ENCODE results near the gene POSTN. TPM values are rescaled to one million over a fixed set of nuclear protein-coding genes. Genes with fewer than 3 reads are reported as not detected.
"Not testable (repeated sequence)": the region's sequence is repeated elsewhere in the genome, so short reads cannot be mapped to it uniquely, and the experiment has no call there.

Gene POSTN
- total RNA-seq, 1 donor from 2014 or later, result 93.0 TPM

DNA sequence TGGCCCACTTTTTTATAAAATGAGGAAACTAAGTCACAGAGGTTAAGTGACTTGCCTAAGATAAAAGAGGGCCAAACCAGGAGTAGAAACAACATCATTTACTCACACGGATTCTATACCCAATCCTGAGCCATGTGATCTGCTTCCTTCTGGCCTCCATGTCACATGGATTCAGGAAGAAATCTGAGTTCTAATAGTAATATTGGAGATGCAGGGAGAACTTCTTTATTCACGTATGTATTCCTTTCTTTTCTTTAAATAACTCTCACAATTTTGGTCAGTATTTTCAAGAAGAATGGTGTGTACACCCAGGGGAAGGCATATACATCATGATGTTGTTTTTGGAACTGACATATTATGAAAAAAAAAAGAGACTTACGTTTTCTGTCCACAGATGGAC, 1.8 kb downstream of the POSTN start:
- H3K27ac Mint-ChIP-seq (ENCODE audit: unreplicated experiment), result peak overlapping the region; percentile 93
- peak overlapping the region; percentile 86 for H3K4me3 Mint-ChIP-seq
- no peaks in the 10 kb centered on the region for H3K27me3 Mint-ChIP-seq (ENCODE audit: low read depth)
- no peaks in the 10 kb centered on the region for H3K9me3 Mint-ChIP-seq
- peaks cover 55% of the 10 kb centered on the region for H3K4me1 Mint-ChIP-seq
- TF ChIP-seq, protein P1, sequence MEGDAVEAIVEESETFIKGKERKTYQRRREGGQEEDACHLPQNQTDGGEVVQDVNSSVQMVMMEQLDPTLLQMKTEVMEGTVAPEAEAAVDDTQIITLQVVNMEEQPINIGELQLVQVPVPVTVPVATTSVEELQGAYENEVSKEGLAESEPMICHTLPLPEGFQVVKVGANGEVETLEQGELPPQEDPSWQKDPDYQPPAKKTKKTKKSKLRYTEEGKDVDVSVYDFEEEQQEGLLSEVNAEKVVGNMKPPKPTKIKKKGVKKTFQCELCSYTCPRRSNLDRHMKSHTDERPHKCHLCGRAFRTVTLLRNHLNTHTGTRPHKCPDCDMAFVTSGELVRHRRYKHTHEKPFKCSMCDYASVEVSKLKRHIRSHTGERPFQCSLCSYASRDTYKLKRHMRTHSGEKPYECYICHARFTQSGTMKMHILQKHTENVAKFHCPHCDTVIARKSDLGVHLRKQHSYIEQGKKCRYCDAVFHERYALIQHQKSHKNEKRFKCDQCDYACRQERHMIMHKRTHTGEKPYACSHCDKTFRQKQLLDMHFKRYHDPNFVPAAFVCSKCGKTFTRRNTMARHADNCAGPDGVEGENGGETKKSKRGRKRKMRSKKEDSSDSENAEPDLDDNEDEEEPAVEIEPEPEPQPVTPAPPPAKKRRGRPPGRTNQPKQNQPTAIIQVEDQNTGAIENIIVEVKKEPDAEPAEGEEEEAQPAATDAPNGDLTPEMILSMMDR (conservative IDR thresholded peaks at IDR 0.05), result no peak
- no peak for DNase-seq (ENCODE audit: low read depth, low spot score)
- no peaks in the 10 kb centered on the region for H3K36me3 Mint-ChIP-seq (ENCODE audit: low read depth)

DNA sequence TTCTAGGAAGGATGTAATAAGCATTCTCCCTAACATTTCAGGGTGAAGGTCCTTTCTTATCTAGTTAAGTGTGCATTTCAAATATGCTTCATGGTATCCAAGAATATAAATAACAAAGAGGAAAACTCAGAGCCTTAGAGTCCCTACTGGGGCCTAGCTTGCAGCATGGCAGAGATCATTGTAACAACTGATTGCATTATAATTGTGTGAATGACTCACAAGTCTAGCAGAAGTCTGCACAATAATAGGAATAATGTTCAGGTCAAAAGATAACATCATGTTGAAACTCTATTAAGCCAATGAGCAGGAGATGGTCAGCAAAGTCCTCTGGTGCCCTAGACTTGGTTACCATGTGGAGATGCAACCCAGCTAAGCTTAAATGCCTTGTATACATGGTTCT, 3.4 kb downstream of the POSTN start:
- no peak for DNase-seq (ENCODE audit: low read depth, low spot score)
- H3K27me3 Mint-ChIP-seq (ENCODE audit: low read depth), result no peaks in the 10 kb centered on the region
- no peak overlapping the region for H3K27ac Mint-ChIP-seq (ENCODE audit: unreplicated experiment)
- H3K4me3 Mint-ChIP-seq, result peak overlapping the region; percentile 41
- H3K36me3 Mint-ChIP-seq (ENCODE audit: low read depth), result no peaks in the 10 kb centered on the region
- no peaks in the 10 kb centered on the region for H3K9me3 Mint-ChIP-seq
- TF ChIP-seq, protein P1 (conservative IDR thresholded peaks at IDR 0.05), result no peak
- peaks cover 42% of the 10 kb centered on the region for H3K4me1 Mint-ChIP-seq

- Mint-ChIP-seq H3K9me3 (no peaks in the 10 kb centered on the region), H3K36me3 (ENCODE audit: low read depth) (no peaks in the 10 kb centered on the region), H3K4me3 (no peak overlapping the region), H3K27me3 (ENCODE audit: low read depth) (no peaks in the 10 kb centered on the region), H3K4me1 (peaks cover 36% of the 10 kb centered on the region), H3K27ac (ENCODE audit: unreplicated experiment) (no peak overlapping the region)
- TF ChIP-seq, protein P1 (conservative IDR thresholded peaks at IDR 0.05), result no peak
- no peak for DNase-seq (ENCODE audit: low read depth, low spot score)
Measured at GRCh38 chr13:37594550-37594949, 4.0 kb downstream of the POSTN start.

DNA sequence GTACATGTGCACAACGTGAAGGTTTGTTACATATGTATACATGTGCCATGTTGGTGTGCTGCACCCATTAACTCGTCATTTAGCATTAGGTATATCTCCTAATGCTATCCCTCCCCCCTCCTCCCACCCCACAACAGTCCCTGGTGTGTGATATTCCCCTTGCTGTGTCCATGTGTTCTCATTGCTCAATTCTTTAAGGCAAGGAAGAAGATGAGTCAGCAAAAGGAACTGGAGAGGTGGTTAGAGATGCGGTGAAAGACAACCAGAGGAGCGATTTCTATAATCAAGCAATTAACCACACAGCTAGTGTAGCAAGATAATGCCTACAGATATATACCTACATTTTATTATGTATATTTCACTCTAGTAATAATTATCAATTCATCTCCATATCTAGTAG, 9.2 kb downstream of the POSTN start:
- H3K4me3 Mint-ChIP-seq; DNase-seq (ENCODE audit: low read depth, low spot score); H3K27me3 Mint-ChIP-seq (ENCODE audit: low read depth); H3K27ac Mint-ChIP-seq (ENCODE audit: unreplicated experiment); H3K36me3 Mint-ChIP-seq (ENCODE audit: low read depth); H3K4me1 Mint-ChIP-seq; H3K9me3 Mint-ChIP-seq: not testable (repeated sequence)

- TF ChIP-seq, protein P1 (conservative IDR thresholded peaks at IDR 0.05), result no peak
- Mint-ChIP-seq H3K27ac (ENCODE audit: unreplicated experiment) (no peak overlapping the region), H3K4me3 (no peak overlapping the region), H3K9me3 (no peaks in the 10 kb centered on the region), H3K27me3 (ENCODE audit: low read depth) (no peaks in the 10 kb centered on the region), H3K36me3 (ENCODE audit: low read depth) (peaks cover 4% of the 10 kb centered on the region), H3K4me1 (no peaks in the 10 kb centered on the region)
- DNase-seq (ENCODE audit: low read depth, low spot score), result no peak
Measured at GRCh38 chr13:37587236-37587635, 11.3 kb downstream of the POSTN start.

DNA sequence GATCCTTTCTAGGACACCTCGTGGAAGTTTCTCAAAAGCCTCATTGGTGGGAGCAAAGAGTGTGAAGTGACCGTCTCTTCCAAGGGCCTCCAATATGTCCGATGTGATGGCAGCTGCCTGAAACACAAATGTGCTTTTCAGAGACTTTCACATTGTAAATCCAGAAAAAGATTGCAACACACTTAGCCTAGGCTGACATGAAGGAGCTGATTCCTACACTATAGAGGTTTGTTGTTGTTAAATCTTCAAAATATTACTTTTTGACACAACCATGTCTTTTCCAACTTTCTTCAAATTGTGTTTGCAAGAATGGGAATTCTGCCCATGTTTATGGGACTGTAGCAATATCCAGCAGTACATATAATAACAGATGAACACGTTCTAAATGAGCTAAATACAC, 12.4 kb downstream of the POSTN start:
- H3K9me3 Mint-ChIP-seq, result no peaks in the 10 kb centered on the region
- no peaks in the 10 kb centered on the region for H3K27me3 Mint-ChIP-seq (ENCODE audit: low read depth)
- no peak overlapping the region for H3K27ac Mint-ChIP-seq (ENCODE audit: unreplicated experiment)
- TF ChIP-seq, protein P1 (conservative IDR thresholded peaks at IDR 0.05), result no peak
- DNase-seq (ENCODE audit: low read depth, low spot score), result no peak
- no peak overlapping the region for H3K4me3 Mint-ChIP-seq
- no peaks in the 10 kb centered on the region for H3K4me1 Mint-ChIP-seq
- H3K36me3 Mint-ChIP-seq (ENCODE audit: low read depth), result peaks cover 4% of the 10 kb centered on the region
